HepG2 (cell line): ENCODE results near the gene GALR2.

Experiments used
- ERF ChIP-seq: IDR thresholded peaks from 2 replicates; pipeline ENCODE4 v1.6.1; 2018; ENCODE audit warnings: missing biosample characterization, missing genetic modification reagents
- MAFF ChIP-seq: IDR thresholded peaks from 2 replicates; pipeline ENCODE4 v1.6.1; 2011; ENCODE audit warnings: low read depth, low read length, improper control_type of control experiment
- YY1 ChIP-seq: IDR thresholded peaks from 2 replicates; pipeline ENCODE4 v1.6.1; 2011; ENCODE audit warnings: low read length, low read depth, moderate library complexity, mild to moderate bottlenecking; ENCODE audit not compliant: insufficient read depth, insufficient replicate concordance
- ZBTB10 ChIP-seq: sonication (generic); formaldehyde crosslinking; IDR thresholded peaks from 2 replicates; pipeline ENCODE4 v1.4.0; 2020; ENCODE audit warnings: missing genetic modification reagents, borderline replicate concordance
- TF ChIP-seq, protein P1 (sequence below): sonication (generic); formaldehyde crosslinking; IDR thresholded peaks from 2 replicates; pipeline ENCODE4 v1.5.0; 2020; ENCODE audit warnings: mild to moderate bottlenecking, missing genetic modification reagents, moderate library complexity
- TF ChIP-seq, protein P2 (sequence below): sonication (generic); formaldehyde crosslinking; IDR thresholded peaks from 2 replicates; pipeline ENCODE4 v1.8.1; 2022; ENCODE audit warnings: mild to moderate bottlenecking, missing genetic modification reagents

- TF ChIP-seq, protein P1, sequence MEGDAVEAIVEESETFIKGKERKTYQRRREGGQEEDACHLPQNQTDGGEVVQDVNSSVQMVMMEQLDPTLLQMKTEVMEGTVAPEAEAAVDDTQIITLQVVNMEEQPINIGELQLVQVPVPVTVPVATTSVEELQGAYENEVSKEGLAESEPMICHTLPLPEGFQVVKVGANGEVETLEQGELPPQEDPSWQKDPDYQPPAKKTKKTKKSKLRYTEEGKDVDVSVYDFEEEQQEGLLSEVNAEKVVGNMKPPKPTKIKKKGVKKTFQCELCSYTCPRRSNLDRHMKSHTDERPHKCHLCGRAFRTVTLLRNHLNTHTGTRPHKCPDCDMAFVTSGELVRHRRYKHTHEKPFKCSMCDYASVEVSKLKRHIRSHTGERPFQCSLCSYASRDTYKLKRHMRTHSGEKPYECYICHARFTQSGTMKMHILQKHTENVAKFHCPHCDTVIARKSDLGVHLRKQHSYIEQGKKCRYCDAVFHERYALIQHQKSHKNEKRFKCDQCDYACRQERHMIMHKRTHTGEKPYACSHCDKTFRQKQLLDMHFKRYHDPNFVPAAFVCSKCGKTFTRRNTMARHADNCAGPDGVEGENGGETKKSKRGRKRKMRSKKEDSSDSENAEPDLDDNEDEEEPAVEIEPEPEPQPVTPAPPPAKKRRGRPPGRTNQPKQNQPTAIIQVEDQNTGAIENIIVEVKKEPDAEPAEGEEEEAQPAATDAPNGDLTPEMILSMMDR (CRISPR knock-in tag): no peak
- TF ChIP-seq YY1: no peak
- TF ChIP-seq ZBTB10 (CRISPR knock-in tag): no peak
- no peak for TF ChIP-seq ERF
- TF ChIP-seq MAFF: no peak
- TF ChIP-seq, protein P2, sequence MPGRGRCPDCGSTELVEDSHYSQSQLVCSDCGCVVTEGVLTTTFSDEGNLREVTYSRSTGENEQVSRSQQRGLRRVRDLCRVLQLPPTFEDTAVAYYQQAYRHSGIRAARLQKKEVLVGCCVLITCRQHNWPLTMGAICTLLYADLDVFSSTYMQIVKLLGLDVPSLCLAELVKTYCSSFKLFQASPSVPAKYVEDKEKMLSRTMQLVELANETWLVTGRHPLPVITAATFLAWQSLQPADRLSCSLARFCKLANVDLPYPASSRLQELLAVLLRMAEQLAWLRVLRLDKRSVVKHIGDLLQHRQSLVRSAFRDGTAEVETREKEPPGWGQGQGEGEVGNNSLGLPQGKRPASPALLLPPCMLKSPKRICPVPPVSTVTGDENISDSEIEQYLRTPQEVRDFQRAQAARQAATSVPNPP (CRISPR knock-in tag): no peak
These were observed 40.7 kb downstream of the GALR2 start for GRCh38 chr17:76115138-76115754.
